CD4-positive, alpha-beta memory T cell (primary cell): Measurements from ENCODE around the gene BICDL1. TPM values are rescaled to one million over a fixed set of nuclear protein-coding genes. Genes with fewer than 3 reads are reported as not detected.
"Not testable (repeated sequence)": the region's sequence is repeated elsewhere in the genome, so short reads cannot be mapped to it uniquely, and the experiment has no call there.

Source experiments
- CTCF ChIA-PET: fragments of 350-600 bp; sonication (Branson Sonifier 250); formaldehyde crosslinking; loops from one replicate; lab custom pipeline; 2021; ENCODE audit warnings: inconsistent platforms; ENCODE audit not compliant: partially characterized antibody; lab: Charles Lee
- POLR2A ChIA-PET: fragments of 350-600 bp; sonication (Branson Sonifier 250); formaldehyde crosslinking; loops from one replicate; lab custom pipeline; 2021; ENCODE audit not compliant: partially characterized antibody; lab: Charles Lee
- DNase-seq, 5 donors: peaks; one replicate each; pipeline versions ENCODE4 v3.0.0 to v3.0.0-alpha.2; 2020 to 2022; ENCODE audit warnings: mixed read lengths in 1 of 5
- H3K27ac ChIP-seq: one replicate; pipeline ENCODE4 v1.7.0; 2013; ENCODE audit warnings: low read depth, low read length
- H3K27me3 ChIP-seq: 2 replicates; pipeline ENCODE4 v1.7.0; 2013; ENCODE audit warnings: mild to moderate bottlenecking, low read length, moderate library complexity; ENCODE audit not compliant: insufficient read depth
- H3K36me3 ChIP-seq: 2 replicates; pipeline ENCODE4 v1.7.0; 2013; ENCODE audit warnings: mild to moderate bottlenecking, low read length, moderate library complexity; ENCODE audit not compliant: insufficient read depth
- H3K4me1 ChIP-seq: 2 replicates; pipeline ENCODE4 v1.7.0; 2013; ENCODE audit warnings: mild to moderate bottlenecking, low read length, moderate library complexity; ENCODE audit not compliant: insufficient read depth
- H3K4me3 ChIP-seq, 2 donors: one replicate each; pipeline ENCODE4 v1.7.0; 2013; ENCODE audit warnings: low read length in 2 of 2, mild to moderate bottlenecking in 1 of 2
- H3K9me3 ChIP-seq, 2 donors: one replicate each; pipeline ENCODE4 v1.7.0; 2013; ENCODE audit warnings: low read length in 2 of 2, control low read depth in 1 of 2; ENCODE audit not compliant: control insufficient read depth in 1 of 2
- H3K27ac Mint-ChIP-seq, 7 donors: one replicate each; pipeline ENCODE4 v1.8.0; 2020 to 2021; ENCODE audit warnings: mixed read lengths in 7 of 7, mild to moderate bottlenecking in 6 of 7, inconsistent platforms in 3 of 7, moderate library complexity in 3 of 7
- H3K27me3 Mint-ChIP-seq, 2 donors: one replicate each; pipeline ENCODE4 v1.8.0; 2020 to 2021; ENCODE audit warnings: mixed read lengths in 2 of 2
- H3K36me3 Mint-ChIP-seq, 2 donors: one replicate each; pipeline ENCODE4 v1.8.0; 2020 to 2021; ENCODE audit warnings: mixed read lengths in 2 of 2, inconsistent platforms in 1 of 2, mild to moderate bottlenecking in 1 of 2
- H3K4me1 Mint-ChIP-seq, 4 donors: one replicate each; pipeline ENCODE4 v1.8.0; 2020 to 2021; ENCODE audit warnings: mixed read lengths in 4 of 4, mild to moderate bottlenecking in 1 of 4
- H3K4me3 Mint-ChIP-seq, 8 donors: one replicate each; pipeline ENCODE4 v1.8.0; 2020 to 2021; ENCODE audit warnings: mixed read lengths in 8 of 8, mild to moderate bottlenecking in 7 of 8, moderate library complexity in 6 of 8, inconsistent platforms in 3 of 8
- H3K9me3 Mint-ChIP-seq, 8 donors: one replicate each; pipeline ENCODE4 v1.8.0; 2020 to 2021; ENCODE audit warnings: mixed read lengths in 8 of 8, mild to moderate bottlenecking in 5 of 8, inconsistent platforms in 3 of 8, moderate library complexity in 1 of 8
- intact Hi-C: fragments of 100-400 bp; cut with micrococcal nuclease; formaldehyde crosslinking; loops from one replicate; pipeline ENCODE4 v1.15.1; 2023
- polyA plus RNA-seq, 2 donors: library from polyadenylated mRNA; unstranded; fragments of 300-500 nt; fragmentation: Illumina TruSeq; gene quantifications; one replicate each; pipeline ENCODE4 v1.2.3, GENCODE V29; 2021
- total RNA-seq, 2 experiments: library from RNA; stranded (reverse); gene quantifications; one replicate each; pipeline ENCODE4 v1.2.3, GENCODE V29; 2021

BICDL1 gene
- total and polyA plus RNA-seq, 4 experiments from 2014 or later = 2.3 to 153 (median 73.2) TPM

GRCh38 chr12:120013659-120014380 is 24.8 kb downstream of the BICDL1 start:
- no peaks in the 10 kb centered on the region for H3K36me3 ChIP-seq
- H3K27ac Mint-ChIP-seq = peak overlapping the region; percentile 95 to 100 (median 99)
- POLR2A ChIA-PET = interaction anchor here (0.7 to 10.9 kb wide), 17 partner anchors 9 to 288 kb away, joined by 3 to 236 read pairs (median 4); partner anchors contain the start of genes BICDL1, RAB35, RNU4-1 and RNU4-2
- H3K4me3 Mint-ChIP-seq = peak overlapping the region; percentile 45 to 81 (median 72)
- no peaks in the 10 kb centered on the region for H3K9me3 Mint-ChIP-seq
- CTCF ChIA-PET = interaction anchor here (0.9 to 1.2 kb wide), 2 partner anchors 25 to 73 kb away, joined by 3 to 4 read pairs; partner anchors contain the start of gene BICDL1
- peaks cover 3 to 23% of the 10 kb centered on the region in 2 donors for H3K36me3 Mint-ChIP-seq
- intact Hi-C loops = no loop called here
- H3K27me3 Mint-ChIP-seq = no peaks in the 10 kb centered on the region
- peak; percentile 76 to 92 (median 83) for DNase-seq
- no peak overlapping the region for H3K4me3 ChIP-seq
- no peaks in the 10 kb centered on the region for H3K27me3 ChIP-seq
- H3K4me1 Mint-ChIP-seq = peaks cover 45 to 77% (median 54%) of the 10 kb centered on the region in 4 donors
- peak overlapping the region; percentile 95 for H3K27ac ChIP-seq
- no peaks in the 10 kb centered on the region for H3K9me3 ChIP-seq
- H3K4me1 ChIP-seq = peaks cover 72% of the 10 kb centered on the region

DNA sequence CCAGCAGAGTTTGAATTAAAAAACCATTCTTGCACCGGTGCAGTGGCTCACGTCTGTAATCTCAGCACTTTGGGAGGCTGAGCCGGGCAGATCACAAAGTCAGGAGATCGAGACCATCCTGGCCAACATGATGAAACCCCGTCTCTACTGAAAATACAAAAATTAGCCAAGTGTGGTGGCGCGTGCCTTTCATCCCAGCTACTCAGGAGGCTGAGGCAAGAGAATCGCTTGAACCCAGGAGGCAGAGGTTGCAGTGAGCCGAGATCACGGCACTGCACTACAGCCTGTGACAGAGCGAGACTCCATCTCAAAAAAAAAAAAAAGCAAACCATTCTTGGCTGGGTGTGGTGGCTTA is 25.3 kb downstream of the BICDL1 start:
- Histone ChIP-seq H3K27ac (peak overlapping the region; percentile 95), H3K4me1 (peaks cover 72% of the 10 kb centered on the region)
- peak in 1 of 5 donors; percentile 54 for DNase-seq
- H3K4me3 ChIP-seq, H3K36me3 ChIP-seq, H3K27me3 ChIP-seq, intact Hi-C loops, H3K9me3 Mint-ChIP-seq, H3K27me3 Mint-ChIP-seq, H3K9me3 ChIP-seq: not testable (repeated sequence)
- Mint-ChIP-seq H3K4me3 (peak overlapping the region; percentile 45 to 81 (median 72)), H3K27ac (peak overlapping the region; percentile 95 to 100 (median 99)), H3K36me3 (peaks cover 3 to 22% of the 10 kb centered on the region in 2 donors), H3K4me1 (peaks cover 46 to 72% (median 54%) of the 10 kb centered on the region in 4 donors)
- ChIA-PET CTCF (interaction anchor here (1.1 to 1.2 kb wide), 2 partner anchors 25 to 73 kb away, joined by 4 to 5 read pairs; partner anchors contain the start of gene BICDL1), POLR2A (interaction anchor here (0.7 to 10.9 kb wide), 16 partner anchors 9 to 288 kb away, joined by 3 to 236 read pairs (median 4); partner anchors contain the start of genes BICDL1, RAB35, RNU4-1 and RNU4-2)

DNA sequence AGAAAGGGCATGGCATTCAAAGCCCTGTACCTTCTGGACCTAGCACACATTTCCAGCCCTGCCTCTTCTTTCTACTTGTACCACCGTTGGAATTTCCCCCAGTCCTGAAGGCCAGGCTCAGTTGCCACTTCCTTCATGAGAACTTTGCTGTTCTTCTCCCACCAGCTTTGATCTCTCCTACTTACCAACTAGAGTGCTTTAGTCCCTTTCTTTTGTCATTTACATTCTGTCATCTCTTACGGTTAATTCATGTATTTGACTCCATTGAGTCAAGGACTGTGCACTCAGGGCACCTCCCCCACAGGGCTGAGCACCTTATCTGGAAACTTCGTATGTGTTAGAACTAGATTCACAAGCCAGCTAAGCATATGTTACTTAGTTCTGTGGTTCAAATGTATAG is 26.3 kb downstream of the BICDL1 start:
- ChIA-PET CTCF (interaction anchor here (1.1 to 1.2 kb wide), 2 partner anchors 9 to 72 kb away, joined by 3 to 5 read pairs; no protein-coding TSS in a partner anchor), POLR2A (interaction anchor here (0.6 to 10.9 kb wide), 6 partner anchors 9 to 72 kb away, joined by 3 to 236 read pairs (median 8); partner anchors contain the start of gene BICDL1)
- no peaks in the 10 kb centered on the region for H3K36me3 ChIP-seq
- Mint-ChIP-seq H3K4me3 (peak overlapping the region in 7 of 8 donors; percentile 33 to 77 (median 57)), H3K27ac (peak overlapping the region; percentile 95 to 100 (median 99)), H3K4me1 (peaks cover 44 to 67% (median 50%) of the 10 kb centered on the region in 4 donors), H3K36me3 (peaks cover 3 to 21% of the 10 kb centered on the region in 2 donors), H3K27me3 (no peaks in the 10 kb centered on the region), H3K9me3 (no peaks in the 10 kb centered on the region)
- H3K27me3 ChIP-seq = no peaks in the 10 kb centered on the region
- peak in 4 of 5 donors; percentile 20 to 78 (median 40) for DNase-seq
- H3K4me1 ChIP-seq = peaks cover 71% of the 10 kb centered on the region
- H3K4me3 ChIP-seq = no peak overlapping the region
- peak overlapping the region; percentile 95 for H3K27ac ChIP-seq
- intact Hi-C loops = no loop called here
- H3K9me3 ChIP-seq = no peaks in the 10 kb centered on the region

DNA sequence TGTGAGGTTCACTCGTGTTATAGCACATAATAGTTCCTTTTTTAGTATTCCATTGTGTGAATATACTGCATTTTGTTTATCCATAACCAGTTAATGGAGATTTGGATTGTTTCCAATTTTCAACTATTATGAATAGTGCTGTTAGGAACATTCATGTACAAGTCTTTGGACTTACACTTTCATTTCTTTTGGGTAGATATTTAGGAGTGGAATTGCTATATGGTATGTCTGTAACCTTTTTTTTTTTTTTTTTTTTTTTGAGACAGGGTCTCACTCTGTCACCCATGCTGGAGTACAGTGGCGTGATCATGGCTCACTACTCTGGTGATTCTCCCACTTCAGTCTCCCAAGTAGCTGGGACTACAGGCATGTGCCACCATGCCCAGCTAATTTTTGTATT is 27.2 kb downstream of the BICDL1 start:
- H3K9me3 Mint-ChIP-seq, H3K36me3 ChIP-seq, intact Hi-C loops, H3K27me3 ChIP-seq, DNase-seq, H3K27me3 Mint-ChIP-seq, H3K9me3 ChIP-seq, H3K4me3 ChIP-seq, CTCF ChIA-PET: not testable (repeated sequence)
- Mint-ChIP-seq H3K36me3 (peaks cover 3 to 21% of the 10 kb centered on the region in 2 donors), H3K4me3 (peak overlapping the region in 4 of 8 donors; percentile 47 to 77 (median 60)), H3K4me1 (peaks cover 39 to 59% (median 45%) of the 10 kb centered on the region in 4 donors), H3K27ac (peak overlapping the region; percentile 95 to 100 (median 99))
- POLR2A ChIA-PET = interaction anchor here (1.7 to 2.5 kb wide), 2 partner anchors 9 to 71 kb away, joined by 4 to 10 read pairs; no protein-coding TSS in a partner anchor
- H3K27ac ChIP-seq = peak overlapping the region; percentile 95
- peaks cover 62% of the 10 kb centered on the region for H3K4me1 ChIP-seq

DNA sequence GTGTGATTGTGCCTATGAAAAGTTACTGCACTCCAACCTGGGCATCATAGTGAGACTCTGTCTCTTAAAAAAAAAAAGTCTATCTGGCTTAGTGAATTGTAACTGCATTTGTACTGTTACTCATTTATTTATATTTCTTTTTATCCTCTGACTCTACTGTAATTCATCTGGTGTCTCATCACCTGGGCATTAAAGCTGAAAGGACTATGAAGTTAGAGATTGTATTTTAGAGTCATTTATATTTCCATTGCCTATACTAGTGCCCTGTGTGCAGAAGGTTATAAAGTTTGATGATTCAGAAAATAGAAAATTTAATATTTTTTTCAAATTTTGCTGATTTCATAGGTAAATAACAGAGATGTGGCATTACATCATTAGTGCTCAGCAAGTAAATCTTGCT is 30.2 kb downstream of the BICDL1 start:
- H3K36me3 Mint-ChIP-seq = peaks cover 16 to 19% of the 10 kb centered on the region in 2 donors
- H3K27me3 Mint-ChIP-seq = no peaks in the 10 kb centered on the region
- no peaks in the 10 kb centered on the region for H3K9me3 ChIP-seq
- intact Hi-C loops = no loop called here
- H3K4me3 ChIP-seq = no peak overlapping the region
- ChIA-PET POLR2A (no interaction called here), CTCF (no interaction called here)
- no peaks in the 10 kb centered on the region for H3K36me3 ChIP-seq
- peak overlapping the region in 1 of 8 donors; percentile 59 for H3K4me3 Mint-ChIP-seq
- DNase-seq = no peak
- no peaks in the 10 kb centered on the region for H3K27me3 ChIP-seq
- peaks cover 0 to 10% (median 1%) of the 10 kb centered on the region in 8 donors for H3K9me3 Mint-ChIP-seq
- H3K4me1 ChIP-seq = peaks cover 32% of the 10 kb centered on the region
- no peak overlapping the region for H3K27ac ChIP-seq
- peak overlapping the region in 4 of 7 donors; percentile 12 to 83 (median 65) for H3K27ac Mint-ChIP-seq
- peaks cover 17 to 29% (median 21%) of the 10 kb centered on the region in 4 donors for H3K4me1 Mint-ChIP-seq

GRCh38 chr12:120019938-120020337 is 30.9 kb downstream of the BICDL1 start:
- Histone ChIP-seq H3K27ac (no peak overlapping the region), H3K4me3 (no peak overlapping the region), H3K9me3 (no peaks in the 10 kb centered on the region), H3K36me3 (no peaks in the 10 kb centered on the region), H3K27me3 (no peaks in the 10 kb centered on the region), H3K4me1 (peaks cover 24% of the 10 kb centered on the region)
- Mint-ChIP-seq H3K36me3 (peaks cover 21 to 26% of the 10 kb centered on the region in 2 donors), H3K9me3 (peaks cover 0 to 15% (median 3%) of the 10 kb centered on the region in 8 donors), H3K4me1 (peaks cover 12 to 22% (median 16%) of the 10 kb centered on the region in 4 donors), H3K4me3 (no peak overlapping the region), H3K27me3 (no peaks in the 10 kb centered on the region), H3K27ac (peak overlapping the region in 1 of 7 donors; percentile 68)
- ChIA-PET POLR2A (interaction anchor here (1.0 kb wide), 1 partner anchor 9 kb away, joined by 3 read pairs; no protein-coding TSS in a partner anchor), CTCF (no interaction called here)
- intact Hi-C loops = no loop called here
- DNase-seq = no peak

DNA sequence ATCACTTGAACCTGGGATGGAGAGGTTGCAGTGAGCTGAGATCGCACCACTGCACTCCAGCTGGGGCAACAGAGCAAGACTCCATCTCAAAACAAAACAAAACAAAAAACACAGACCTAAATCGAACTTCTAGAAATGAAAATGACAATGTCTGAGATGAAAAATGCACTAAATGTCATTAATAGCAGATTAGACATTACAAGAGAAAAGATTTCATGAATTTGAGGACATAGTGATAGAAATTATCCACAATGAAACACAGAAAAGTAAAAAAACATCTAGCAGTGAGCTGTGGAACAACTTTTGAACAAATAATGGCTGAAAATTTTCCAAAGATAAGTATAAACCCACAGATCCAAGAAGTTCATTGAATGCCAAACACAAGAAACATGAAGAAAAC is 35.2 kb downstream of the BICDL1 start:
- Mint-ChIP-seq H3K27me3 (no peaks in the 10 kb centered on the region), H3K4me1 (peaks cover 0 to 5% (median 2%) of the 10 kb centered on the region in 4 donors), H3K4me3 (no peak overlapping the region), H3K27ac (peak overlapping the region in 1 of 7 donors; percentile 30), H3K9me3 (peaks cover 0 to 16% (median 3%) of the 10 kb centered on the region in 8 donors), H3K36me3 (peaks cover 19 to 30% of the 10 kb centered on the region in 2 donors)
- DNase-seq = no peak
- no peaks in the 10 kb centered on the region for H3K4me1 ChIP-seq
- POLR2A ChIA-PET = no interaction called here
- no peaks in the 10 kb centered on the region for H3K27me3 ChIP-seq
- no peak overlapping the region for H3K4me3 ChIP-seq
- H3K36me3 ChIP-seq = no peaks in the 10 kb centered on the region
- H3K27ac ChIP-seq = no peak overlapping the region
- intact Hi-C loops = no loop called here
- H3K9me3 ChIP-seq = no peaks in the 10 kb centered on the region
- CTCF ChIA-PET = no interaction called here
